ENCODE data around the gene CDC42BPB.
"Not testable (repeated sequence)": the region's sequence is repeated elsewhere in the genome, so short reads cannot be mapped to it uniquely, and the experiment has no call there.

Gene CDC42BPB

DNA sequence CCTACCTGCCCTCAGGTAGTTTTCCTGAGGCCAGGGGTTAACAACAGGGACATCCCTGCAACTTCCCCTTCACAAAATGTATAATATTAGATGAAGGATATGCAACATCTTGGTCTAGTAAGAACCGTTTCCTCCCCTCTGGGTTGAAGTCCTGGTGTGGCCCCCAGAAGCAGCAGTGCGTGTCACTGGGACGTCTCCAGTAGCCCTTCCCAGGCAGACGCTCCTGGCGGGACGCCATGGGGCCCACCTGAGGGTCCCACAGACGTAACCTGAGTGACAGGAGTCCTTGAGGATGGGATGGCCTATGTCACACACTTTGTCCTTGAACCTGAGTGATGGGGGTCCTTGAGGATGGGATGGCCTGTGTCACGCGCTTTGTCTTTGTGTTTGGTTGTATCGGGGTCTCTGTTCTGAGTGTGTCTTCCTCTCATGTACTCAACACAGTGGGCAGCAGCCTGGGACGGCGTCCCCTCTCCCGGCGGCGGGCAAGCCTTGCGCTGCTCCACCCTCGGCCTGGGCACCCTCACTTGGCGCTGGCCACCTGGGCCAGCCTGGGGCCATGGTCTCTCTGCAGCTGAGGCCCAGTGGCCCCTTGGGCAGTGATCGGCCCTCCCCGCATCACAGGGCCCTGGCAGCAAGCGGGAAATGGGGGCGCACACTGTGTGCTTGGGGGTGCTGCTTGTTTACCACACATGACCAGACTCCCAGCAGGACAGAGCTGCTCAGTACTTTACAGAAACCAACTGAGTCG, 149.2 kb downstream of the CDC42BPB start:
- DNase-seq = no peak

DNA sequence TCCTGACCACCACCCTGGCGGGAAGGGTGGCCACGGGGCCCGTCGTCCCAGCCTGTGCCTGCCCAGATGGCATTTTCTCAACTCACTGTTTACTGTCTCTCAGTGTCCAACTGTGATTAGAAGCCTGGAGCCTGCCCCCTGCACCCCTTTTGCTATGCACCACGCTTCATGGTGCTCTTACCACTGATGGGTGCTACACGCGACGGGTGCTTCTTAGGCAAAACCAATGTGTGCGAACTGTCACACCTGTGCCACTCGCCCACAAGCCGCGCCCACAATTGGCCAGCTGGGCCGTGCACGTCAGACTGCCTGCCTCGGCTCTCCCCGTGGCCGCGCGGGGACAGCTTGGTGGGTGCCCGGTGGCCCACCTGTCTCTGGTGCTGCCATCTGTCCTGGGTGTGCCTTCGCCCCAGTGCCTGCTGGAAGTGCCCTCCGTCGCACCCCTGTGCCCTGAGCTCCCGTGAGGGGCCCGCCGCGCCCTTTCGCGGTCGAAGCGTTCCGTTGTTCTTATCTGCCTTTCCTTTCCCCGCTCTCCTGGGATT, 150.0 kb downstream of the CDC42BPB start:
- DNase-seq = no peak

DNA sequence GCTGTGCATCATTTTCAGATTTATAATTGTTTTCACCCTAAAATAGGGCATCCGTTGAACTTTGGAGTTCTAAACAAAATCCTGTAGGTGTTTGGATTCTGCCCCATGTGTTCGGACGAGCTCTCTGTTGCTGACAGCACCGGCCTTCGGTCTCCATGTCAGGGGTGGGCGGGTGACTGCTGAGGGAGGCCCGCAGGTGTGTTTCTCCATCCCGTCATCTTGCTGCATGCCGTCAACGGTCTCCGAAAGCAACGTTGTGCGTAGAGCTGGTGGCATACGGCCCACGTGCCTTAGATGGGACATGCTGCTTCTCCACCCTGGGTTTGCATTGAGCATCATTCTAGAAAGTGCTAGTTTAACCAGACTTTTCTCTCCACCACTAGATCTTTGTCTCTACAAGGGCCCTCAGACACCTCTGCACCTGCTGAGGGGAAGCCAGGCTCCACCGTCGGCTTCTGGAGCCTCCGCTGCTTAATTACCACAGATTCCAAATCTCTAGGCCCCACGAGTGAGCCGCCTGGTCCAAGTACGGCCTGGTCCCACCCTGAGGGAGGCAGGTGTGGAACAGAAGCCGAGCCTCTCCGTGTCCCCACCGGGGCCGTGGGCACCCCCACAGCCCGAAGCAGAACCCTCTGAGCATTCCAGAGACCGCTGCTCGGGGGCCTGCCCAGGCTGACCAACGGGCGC, 150.6 kb downstream of the CDC42BPB start:
- DNase-seq = no peak

DNA sequence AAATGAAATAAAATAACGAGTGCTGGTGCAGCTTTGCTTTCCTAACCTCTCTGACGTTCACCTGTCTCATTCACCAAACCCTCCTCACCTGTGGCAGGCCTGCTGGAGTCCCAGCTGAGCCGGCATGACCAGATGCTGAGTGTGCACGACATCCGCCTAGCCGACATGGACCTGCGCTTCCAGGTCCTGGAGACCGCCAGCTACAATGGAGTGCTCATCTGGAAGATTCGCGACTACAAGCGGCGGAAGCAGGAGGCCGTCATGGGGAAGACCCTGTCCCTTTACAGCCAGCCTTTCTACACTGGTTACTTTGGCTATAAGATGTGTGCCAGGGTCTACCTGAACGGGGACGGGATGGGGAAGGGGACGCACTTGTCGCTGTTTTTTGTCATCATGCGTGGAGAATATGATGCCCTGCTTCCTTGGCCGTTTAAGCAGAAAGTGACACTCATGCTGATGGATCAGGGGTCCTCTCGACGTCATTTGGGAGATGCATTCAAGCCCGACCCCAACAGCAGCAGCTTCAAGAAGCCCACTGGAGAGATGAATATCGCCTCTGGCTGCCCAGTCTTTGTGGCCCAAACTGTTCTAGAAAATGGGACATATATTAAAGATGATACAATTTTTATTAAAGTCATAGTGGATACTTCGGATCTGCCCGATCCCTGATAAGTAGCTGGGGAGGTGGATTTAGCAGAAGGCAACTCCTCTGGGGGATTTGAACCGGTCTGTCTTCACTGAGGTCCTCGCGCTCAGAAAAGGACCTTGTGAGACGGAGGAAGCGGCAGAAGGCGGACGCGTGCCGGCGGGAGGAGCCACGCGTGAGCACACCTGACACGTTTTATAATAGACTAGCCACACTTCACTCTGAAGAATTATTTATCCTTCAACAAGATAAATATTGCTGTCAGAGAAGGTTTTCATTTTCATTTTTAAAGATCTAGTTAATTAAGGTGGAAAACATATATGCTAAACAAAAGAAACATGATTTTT, 151.9 kb downstream of the CDC42BPB start:
- no peak for DNase-seq

DNA sequence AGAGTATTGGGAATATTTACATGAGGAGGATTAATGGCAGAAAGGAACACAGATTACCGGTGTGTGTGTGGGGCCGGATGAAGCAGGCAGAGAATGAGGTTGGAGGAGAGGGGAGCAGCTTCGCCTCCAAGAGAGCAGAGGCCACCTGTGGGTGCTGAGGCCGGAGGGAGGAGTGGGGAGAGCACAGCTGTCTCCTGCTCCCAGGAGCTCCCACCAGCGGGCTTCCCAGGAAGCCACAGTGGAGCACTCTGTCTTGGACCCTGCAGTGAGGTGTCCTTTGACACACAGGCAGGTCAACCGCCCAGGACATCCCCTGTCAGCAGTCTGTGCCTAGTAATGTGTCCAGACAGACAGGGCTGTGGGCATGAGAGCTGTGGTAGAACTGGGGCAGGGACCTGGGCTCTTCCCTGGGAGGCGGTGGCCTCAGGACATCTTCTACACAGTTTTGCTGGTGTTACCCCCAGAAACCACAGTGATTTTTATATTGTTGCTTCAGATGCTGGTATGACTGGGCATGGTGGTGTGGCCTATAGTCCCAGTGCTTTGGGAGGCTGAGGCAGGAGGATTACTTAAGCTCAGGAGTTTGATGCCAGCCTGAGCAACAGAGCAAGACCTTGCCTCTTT, 153.3 kb downstream of the CDC42BPB start:
- DNase-seq = no peak

DNA sequence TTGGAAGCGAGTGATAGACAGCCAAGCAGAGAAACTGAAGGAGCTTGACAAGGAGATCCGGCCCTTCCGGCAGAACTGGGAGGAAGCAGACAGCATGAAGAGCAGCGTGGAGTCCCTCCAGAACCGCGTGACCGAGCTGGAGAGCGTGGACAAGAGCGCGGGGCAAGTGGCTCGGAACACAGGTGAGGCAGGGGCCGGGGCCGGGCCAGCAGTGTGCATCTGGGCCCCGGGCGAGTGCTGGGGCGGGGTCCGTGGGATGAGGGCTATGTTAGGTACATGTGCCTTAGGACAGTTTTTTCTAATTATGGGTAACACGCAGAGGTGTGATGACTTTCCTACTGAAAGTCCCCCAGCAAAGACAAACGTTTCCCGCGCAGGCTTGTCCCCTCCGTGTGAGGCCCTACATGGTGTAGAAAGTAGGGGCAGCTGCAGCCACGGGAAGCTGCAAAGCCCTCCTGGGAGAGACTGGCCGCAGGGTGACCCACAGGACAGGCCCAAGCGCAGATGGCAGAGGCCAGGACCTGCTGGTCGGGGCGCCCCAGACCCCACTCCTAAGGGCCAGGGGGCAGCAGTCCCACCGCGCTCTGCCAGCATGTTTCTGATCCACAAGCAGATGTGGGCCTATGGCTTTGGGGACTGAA, 154.0 kb downstream of the CDC42BPB start:
- DNase-seq = no peak

DNA sequence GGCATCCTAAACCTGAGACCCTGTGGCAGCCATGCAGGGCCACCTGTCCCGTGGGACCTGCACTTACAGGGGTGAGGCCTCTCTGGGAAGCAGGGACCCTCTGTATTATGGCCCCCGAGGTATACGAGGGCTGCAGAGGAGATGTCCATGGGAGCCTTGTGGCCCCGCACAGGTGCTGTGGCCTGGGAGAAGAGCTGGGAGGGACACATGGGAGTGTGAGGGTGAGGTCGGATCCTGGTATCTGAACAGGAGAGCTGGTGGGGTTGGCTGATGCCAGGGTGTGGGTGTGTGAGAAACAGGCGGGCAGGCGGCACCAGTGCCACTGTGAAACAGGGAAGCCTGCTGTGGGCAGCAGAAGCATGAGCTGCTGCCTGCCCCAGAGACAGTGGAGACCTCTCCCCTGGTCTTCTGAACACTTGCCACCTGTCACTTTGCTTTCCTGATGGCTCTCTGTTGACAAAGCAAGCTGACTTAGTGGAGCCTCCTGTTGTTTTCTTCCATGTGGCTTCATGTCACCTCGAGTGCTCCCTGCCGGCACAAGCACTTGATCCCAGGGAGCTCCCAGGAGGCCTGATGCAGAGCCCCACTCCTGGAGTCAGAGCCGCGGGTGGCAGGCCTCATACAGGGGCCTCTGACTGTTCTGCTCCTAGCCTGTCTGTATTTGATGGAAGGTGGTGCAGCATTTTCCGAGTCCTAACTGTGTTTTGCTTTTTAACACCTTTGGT, 154.7 kb downstream of the CDC42BPB start:
- no peak for DNase-seq

DNA sequence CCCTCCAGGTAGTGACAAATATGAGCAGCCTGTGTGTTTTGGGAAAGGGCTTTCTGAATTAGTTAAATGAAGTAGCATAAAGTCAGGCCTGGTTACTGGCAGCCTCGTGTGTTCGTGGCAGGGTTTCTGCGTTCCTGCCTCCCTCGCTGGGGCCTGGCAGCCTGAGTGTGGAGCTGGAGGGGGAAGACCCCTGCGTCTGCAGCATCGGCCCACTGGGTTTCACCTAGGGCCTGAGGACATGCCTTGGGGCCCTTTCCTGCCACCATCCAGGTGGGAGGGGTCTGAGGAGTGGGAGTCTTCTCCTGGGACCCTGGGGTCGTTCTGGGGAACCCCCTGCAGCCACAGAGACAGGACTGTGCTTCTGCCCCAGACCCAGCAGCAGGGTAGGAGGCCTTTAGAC, 155.3 kb downstream of the CDC42BPB start:
- DNase-seq = no peak

DNA sequence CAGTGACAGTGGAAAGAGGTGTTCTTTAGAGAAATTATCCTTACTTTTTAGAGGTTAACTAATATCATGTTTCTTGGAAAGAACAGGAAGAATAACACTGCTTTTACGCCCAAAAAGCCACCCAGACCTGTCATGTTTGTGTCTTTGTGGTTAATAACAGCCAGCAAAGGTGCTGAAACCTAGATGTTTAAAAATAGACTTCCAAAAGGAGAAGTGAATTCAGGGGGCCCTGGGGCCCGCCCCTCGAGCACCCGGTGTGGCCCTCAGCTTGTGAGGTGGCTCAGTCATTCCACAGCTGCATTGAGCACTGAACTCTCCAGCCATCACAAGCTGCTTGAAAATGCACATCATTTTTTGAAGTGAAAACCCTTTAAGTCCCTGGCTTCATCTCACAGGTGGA, 155.7 kb downstream of the CDC42BPB start:
- no peak for DNase-seq

DNA sequence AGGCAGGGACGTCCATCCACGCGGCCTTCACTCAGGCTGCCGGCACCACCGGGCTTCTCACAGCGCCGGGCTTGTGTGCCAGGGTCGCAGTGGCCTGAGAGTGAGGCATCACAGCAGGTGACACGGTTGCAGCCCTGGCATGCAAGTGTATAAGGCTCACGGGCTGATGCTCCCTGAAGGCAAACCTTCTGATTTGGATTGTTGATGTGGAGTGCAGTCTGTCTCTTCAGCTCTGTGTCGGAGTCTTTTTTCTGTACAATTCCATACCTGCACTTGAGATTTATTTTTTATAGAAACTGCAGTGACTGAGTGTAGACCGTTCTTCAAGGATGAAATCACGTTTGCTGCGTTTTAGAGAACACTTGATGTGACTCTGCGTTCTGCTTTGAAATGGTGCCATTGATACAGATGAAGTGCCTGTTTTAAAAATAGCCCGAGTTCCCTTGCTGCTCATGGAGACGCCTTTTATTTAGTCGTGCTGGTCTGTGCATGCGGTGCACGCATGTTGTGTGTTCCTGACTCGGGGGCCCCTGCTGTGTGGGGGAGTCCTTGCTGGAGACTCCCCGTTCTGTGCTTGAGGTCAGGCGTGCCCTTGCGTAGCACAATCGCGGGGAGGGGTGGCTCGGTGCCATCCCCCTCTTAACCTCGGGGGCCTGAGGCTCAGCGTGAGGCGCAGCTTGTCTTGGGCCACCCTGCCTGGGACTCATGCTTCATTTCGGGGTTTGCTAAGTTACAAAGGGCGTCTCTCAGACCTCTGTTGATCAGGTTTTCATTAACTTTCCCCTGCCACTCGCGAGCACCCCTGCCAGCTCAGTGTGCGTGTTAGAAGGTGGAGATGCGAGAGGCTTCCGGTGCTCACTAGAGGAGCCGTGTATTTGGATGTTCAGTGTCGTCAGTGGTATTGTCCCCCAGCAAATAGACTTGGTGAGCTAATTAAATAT, 156.4 kb downstream of the CDC42BPB start:
- DNase-seq = no peak

DNA sequence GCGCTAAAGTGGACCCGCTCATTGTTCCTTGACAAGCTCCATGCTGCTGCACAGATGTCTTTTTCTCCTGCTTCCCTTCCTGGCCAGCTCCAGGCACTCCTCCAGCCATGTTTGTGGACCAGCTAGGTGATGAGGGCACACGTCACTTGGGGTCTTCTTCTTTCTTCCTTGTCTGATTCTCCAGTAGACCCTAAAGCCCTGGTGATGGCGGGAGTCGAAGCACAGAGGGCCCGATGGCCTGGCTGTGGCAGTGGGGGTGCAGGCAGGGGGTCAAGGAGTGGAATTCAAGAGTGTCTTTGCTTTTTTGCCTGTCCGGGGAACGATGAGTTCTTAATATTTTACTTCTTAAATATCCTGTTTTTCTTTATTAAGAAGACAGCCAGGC, 157.8 kb downstream of the CDC42BPB start:
- DNase-seq = no peak

DNA sequence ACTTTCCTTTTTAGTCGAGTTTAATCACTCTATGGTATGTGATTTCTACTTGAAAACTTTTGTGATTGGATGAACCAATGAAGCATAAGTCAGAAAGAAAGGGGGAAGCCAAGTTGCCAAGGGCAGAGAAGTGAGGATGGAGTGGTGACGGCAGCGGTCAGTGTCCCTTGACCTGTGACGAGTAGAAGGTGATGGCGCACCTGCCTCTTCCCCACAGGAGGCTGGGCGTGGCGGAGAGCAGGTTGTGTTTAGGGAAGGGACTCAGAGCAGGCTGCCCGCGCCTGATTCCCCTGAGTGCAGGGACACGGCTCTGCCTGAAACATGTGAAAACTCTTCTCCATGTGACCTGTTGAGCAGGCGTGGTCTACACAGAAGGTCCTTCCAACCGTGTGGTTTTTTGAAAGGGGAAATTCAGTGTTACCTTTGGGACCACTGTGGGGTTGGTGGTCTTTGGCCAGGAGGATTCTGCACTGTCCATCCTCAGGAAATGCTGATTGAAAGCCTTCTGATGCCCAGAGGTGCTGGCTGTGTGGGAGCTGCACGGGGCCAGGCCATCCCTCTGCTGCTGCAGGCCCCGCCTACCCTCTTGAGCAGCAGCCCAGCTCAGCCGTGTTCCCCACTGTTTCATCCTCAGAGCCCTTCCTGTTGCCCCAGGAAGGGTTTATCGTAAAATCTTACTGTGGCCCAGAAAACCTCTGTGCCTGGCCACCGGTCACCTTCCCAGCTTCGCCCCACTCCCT, 158.4 kb downstream of the CDC42BPB start:
- no peak for DNase-seq

DNA sequence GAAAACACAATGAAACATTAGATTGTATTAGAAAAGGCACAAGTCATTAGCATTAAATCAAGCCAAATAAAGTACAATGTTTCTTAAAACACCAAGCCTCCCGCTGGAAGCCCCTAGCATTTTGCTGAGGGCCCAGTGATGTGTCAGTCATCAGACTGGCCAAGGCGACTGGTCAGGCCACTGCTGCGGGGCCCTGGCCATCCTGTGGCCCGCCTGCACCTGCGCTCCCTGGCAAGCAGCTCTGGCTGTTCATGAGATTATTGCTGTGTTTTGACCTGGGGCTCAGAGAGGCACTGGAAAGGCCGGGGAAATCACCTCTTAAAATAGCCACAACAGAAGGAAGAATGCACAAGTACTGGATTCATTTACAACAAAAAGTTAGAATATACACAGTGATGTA, 159.1 kb downstream of the CDC42BPB start:
- DNase-seq = no peak

DNA sequence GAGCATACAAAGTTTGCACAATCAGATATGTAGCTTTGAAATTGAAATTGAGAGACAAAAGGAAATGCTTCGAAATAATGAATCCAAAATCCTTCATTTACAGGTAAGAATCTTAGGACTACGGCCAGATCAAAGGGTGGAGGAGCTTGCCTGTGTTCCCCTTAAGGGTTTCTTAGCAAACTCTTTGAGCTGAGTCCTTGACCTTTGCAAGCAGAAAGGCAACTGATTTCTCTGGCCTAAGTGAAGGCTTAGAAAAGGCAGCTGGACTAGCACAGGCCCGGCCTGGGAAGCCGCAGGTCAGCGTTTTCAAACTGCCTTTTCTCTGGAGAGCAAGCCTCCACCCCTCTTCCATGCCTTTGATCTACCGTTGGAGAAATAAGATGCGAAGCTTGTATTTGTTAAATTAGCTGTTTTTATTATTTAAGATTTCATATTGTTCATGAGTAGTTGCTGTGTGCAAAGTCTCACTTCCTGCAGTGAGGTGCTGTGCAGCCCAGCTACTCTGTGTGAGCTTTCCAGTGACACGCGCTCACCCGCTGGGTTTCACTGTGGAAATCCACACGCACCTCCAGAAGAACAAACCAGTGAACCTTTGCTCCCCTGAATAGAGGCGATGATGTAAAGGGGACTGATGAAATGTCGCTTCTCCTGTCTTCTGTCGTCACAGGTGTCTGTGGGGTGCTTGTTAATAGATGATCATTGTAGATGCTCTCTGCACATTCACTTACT, 159.9 kb downstream of the CDC42BPB start:
- DNase-seq = no peak

DNA sequence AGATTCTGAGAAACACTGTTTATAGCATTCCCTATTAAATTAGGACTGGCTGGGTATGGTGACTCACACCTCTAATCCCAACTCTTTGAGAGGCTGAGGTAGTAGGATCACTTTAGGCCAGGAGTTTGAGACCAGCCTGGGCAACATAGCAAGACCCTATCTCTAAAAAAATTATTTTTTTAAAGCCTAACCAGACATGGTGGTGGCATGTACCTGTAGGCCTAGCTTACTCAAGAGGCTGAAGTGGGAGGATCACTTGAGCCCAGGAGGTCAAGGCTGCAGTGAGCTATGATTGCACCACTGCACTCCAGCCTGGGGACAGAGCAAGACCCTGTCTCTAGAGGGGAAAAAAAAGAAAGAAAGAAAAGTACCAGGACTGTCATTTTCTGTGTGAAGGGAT, 160.6 kb downstream of the CDC42BPB start:
- not testable (repeated sequence) for DNase-seq

DNA sequence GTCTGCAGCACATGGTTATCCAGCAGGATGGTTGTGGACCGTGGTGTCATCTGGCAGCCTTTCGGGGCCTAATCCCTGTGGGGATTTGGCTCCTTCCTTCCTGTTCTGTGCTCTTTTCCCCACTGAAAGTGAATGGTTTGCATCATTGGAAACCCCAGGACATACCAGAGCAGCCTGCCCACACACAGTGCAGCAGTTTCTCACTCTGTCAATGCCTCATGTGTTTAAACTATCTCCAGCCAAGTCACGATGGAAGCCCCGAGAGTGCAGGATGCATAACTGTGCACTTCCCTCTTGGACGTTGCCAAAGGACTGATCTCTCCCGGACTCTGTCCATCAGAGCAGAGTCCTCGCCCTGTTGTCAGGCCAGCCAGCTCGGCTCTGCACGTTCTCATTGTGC, 163.9 kb downstream of the CDC42BPB start:
- DNase-seq = no peak

DNA sequence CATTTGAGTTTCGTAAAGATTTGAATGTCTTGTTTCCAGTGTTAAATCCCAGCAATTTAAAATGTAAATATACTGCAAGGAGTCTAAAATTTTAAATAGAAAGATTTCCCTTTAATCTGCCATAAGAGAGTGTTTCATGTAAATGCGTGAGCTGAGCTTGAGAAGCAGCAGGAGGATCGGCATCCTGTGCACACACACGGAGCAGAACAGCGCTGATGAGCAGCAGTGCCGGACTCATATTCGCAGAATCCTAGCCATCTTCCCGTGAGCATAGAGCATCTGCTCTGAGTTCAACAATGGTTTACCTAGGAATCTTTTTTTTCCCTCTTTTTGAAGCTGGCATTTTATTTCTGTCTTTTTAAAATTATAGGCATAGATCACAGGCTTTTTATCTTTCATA, 164.7 kb downstream of the CDC42BPB start:
- DNase-seq = no peak

DNA sequence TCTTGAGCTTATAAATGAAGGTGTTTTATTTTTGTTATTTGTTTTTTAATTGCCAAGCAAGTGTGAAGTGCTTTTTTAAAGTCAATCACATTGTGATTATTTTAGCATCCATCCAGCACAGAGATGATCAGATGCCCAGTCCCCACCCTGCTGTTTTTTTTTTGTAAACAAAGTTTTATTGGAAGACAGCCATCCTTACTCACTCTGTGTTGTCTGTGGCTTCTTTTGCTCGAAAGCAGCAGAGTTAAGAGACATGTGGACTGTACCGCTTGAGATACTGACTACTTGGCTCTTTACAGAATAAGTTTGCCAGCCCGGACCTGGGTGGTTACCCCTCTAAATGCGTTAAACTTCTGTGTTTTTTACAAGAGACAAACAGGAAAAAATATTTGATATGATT, 165.8 kb downstream of the CDC42BPB start:
- DNase-seq = no peak

DNA sequence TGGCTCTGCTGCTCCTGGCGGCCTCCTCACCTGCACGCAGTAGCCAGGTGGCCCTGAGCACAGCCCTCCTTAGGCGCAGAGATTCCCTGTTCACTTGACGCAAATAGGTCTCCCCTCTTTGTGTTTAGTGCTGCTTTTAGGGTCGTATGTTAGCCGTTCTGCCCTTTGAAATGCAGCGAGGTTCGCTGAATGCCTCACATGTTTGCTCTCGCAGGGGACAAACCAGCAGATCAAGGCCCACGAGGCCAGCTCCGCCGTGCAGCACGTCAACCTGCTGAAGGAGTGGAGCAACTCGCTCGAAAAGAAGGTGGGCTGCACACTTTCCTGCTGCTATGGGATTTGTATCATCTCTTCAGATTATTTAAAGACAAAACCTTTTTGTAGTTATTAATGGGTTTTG, 166.2 kb downstream of the CDC42BPB start:
- no peak for DNase-seq
